Inflammatory macrophage treated with lipopolysaccharide for 1 hour (primary cell): ENCODE measurements around the gene RBM28.
"Not testable (repeated sequence)": the region's sequence is repeated elsewhere in the genome, so short reads cannot be mapped to it uniquely, and the experiment has no call there.

ENCODE experiments used
- DNase-seq, 2 donors: peaks; one replicate each; pipeline ENCODE4 v3.0.0-alpha.2; 2020 to 2022

The RBM28 gene

GRCh38 chr7:128341733-128342132, 2.0 kb downstream of the RBM28 start:
- no peak for DNase-seq

DNA sequence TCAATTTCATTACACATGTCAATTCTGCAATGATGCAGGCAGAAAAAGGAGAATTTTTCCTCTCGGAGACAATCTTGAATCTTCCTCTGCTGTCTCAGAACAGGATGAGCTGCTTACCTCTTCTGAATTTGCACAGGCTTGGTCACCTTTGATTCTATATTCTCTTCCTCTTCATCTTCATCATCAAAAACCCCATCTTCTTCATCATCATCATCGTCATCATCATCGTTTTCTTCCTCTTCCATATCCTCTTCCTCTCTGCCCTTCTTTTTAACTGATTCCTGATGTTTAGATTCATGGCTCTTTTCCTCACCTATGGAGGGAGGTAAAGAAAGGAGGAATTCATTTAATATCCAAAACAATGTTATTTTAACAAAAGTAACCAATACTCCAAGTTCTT, 8.0 kb downstream of the RBM28 start:
- DNase-seq: no peak

DNA sequence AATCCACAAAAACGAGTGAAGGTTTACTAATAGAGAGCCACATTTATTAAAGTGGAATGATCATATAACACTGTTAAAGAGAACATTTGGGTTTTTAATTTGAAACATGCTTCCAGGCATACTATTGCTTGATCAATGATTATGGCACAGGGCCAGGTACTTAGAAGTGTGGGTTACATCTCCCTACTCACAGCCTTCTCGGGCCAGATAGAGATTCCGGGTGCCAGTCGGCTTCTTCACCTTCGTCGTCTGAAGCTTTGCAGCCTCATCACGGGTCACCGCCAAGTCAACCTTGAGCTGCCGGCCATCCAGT, 19.4 kb downstream of the RBM28 start:
- DNase-seq: no peak

DNA sequence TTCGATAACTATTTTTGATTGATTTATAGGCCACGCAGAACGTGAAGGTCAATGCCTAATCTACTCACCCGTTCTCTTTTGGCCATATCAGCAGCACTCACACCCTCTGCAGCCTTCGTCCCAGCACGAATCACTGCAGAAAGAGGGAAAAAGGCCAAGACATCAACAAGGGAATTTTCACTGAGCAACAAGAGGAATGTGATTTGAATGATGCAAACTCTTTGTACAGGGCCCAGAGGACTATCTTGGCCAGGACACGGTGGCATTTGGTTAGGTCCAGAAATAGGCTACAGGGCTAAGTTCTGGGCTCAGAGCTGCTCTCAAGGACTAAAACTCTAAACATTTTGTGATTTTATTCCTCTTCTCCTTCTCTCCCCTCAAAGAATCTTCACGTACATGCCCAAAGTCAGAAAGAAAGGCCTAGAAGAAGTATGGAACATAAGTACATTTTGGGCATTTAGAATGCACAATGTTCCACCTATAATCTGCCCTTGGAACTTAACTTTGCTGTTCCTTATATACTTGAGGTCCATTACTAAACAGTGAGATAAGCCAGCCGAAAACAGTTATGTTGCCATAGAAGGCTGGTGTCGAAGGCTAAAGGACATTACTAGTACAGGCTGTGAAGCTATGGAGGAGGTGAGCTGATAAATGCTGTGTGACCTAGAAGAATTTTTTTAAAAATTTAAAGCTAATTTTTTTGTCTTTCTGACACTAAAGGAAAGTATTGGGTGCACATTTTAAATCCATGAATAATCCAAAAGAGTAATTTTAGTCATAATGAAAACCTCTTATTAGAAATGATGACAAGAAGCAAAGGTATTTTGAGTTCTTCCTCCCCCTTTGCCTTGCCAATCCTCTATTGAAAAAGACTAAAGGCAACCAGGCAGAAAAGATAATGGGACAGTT, 20.0 kb downstream of the RBM28 start:
- no peak for DNase-seq

- DNase-seq: no peak
Observed at GRCh38 chr7:128323040-128323439, 20.7 kb downstream of the RBM28 start.

DNA sequence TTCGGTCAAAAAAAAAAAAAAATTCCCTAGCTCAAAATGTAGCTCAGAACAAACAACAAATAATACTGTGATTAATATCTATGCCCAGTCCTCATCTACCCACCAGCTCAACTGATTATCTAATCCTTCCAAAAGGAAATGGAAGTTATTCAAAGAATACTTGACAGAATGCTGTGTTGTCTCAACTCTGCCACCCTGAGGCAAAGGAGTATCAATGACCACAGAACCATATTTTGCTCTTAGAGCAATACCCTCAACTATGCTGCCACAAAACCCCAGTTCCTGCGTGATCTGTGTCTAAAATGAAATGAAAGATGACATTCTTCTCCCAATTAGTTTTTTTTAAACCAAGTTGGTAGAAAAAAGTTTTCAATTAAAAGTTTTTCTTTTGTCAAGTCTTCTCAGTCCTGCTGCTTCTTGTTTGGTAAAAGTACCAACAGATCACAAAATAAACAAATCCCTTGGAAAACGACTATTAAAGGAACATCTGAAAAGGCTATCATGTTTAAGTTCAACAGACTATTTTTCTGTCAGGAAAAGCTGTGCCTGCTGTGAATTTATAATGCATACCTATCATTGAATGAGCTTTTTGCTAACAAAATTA, 21.6 kb downstream of the RBM28 start:
- DNase-seq: peak; percentile 39 to 60

DNA sequence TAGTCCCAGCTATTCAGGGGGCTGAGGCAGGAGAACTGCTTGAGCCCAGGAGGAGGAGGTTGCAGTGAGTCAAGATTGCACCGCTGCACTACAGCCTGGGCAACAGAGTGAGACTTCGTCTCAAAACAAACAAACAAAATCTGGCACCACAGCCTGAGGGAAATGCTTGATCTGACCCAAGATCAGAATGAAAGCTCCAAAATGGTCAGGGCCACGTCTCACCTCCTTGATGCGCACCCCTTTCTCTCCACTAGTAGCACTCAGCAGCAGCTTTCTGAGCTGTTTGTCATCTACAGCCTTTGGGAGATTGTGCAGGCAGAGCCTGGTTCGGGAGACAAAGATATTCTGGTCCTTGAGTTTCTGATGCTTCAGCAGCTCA, 22.7 kb downstream of the RBM28 start:
- no peak for DNase-seq

GRCh38 chr7:128318691-128319090, 25.0 kb downstream of the RBM28 start:
- DNase-seq: no peak

DNA sequence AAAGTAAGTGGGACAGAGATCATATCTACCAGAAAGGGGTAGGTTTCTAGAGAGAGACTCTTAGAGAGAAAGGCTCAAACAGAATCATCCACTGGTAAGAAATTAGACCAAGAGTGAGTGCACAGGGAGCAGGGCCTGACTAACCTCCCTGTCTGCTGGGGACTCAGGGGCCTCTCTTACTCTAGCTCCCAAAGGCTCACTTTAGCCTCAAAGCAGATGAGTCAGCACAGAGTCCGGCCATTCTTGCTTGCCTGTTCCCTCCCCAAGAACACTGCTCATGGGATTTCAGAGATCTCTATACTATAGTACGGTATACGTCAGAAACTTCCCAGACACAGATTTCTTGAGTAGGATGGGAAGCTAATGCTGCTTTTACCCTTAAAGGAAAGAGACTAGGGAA, 32.7 kb downstream of the RBM28 start:
- DNase-seq: no peak

GRCh38 chr7:128310499-128310898, 33.2 kb downstream of the RBM28 start:
- no peak for DNase-seq

DNA sequence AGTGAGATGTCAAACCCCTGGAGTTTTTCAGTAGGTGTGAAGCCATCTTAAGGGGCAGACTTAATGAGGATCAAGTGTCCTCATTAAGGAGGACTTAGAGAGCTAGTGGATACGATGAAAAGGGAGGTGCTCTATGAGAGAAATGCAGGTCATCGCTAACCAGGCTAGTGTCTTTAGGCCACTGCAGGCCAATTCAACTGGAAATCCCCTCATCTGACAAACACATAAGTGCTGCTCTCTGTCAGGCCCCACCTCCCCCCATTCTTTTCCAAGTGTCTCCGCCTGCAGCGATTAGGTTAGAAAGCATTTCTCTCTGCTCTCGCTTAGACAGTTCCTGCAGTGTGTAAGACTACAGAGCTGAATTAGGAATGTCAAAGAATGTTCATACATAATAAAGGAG, 33.7 kb downstream of the RBM28 start:
- DNase-seq: no peak

DNA sequence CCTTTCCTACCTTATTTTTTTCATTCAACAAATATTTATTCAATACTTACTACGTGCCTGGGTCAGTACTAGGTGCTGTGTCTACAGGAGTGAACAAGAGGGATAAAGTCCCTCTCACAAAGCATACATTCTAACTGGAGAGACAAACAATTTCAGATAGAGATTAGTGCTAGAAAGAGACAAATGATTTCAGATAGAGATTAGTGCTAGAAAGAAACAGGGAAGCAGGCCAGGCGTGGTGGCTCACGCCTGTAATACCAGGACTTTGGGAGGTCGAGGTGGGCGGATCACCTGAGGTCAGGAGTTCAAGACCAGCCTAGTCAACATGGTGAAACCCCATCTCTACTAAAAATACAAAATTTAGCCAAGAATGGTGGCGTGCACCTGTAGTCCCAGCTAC, 34.6 kb downstream of the RBM28 start:
- no peak for DNase-seq

GRCh38 chr7:128307061-128307460, 36.6 kb downstream of the RBM28 start:
- peak; percentile 5 to 90 for DNase-seq

DNA sequence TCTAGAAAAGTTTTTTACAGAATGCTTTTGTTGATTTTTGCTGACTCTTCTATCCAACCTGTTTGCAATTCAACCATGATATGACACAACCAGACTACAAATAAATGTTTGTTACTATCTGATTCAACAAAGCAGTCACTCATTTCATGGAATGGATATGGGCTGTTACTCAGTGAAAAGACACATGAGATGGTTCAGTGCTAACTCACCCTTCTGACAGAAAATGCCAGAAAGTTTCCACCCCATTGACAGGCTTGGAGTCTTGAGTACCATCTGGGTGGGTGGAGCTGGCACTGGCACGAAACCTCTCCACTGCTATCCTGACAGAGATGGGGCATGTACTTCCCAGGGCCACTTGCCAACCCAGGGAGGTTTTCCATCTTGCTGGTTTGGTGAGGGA, 39.5 kb downstream of the RBM28 start:
- no peak for DNase-seq

GRCh38 chr7:128303643-128304042, 40.1 kb downstream of the RBM28 start:
- peak in 1 of 2 donors; percentile 52 for DNase-seq

DNA sequence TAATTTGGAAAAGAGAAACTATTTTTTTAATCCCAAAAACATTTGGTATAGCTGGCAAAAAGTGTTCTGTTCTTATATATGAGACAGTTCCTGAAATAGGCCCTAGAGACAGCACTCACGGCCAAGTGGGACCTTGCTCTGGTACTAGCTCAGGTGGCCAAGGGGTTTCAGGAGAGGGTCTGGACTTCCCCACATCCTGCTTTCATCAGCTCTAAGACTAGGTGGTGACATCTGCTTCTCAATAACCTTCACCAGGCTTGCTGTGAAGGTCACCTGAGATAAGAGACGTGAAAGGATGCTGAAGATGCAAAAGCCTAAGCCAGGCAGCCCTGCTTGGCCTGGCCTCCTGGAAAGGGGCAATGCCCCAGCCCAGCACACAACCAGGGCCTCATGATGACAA, 40.6 kb downstream of the RBM28 start:
- DNase-seq: no peak

GRCh38 chr7:128302139-128302538, 41.6 kb downstream of the RBM28 start:
- DNase-seq: no peak

- DNase-seq: no peak
Observed at GRCh38 chr7:128299109-128299607, 44.5 kb downstream of the RBM28 start.

GRCh38 chr7:128298004-128298403, 45.7 kb downstream of the RBM28 start:
- DNase-seq: peak in 1 of 2 donors; percentile 17

- DNase-seq: no peak
Observed at GRCh38 chr7:128287556-128287955, 56.2 kb downstream of the RBM28 start.

- no peak for DNase-seq
Observed at GRCh38 chr7:128284102-128284501, 59.6 kb downstream of the RBM28 start.

- DNase-seq: no peak
Observed at GRCh38 chr7:128281605-128282380, 61.9 kb downstream of the RBM28 start.

- DNase-seq: not testable (repeated sequence)
Observed at GRCh38 chr7:128280451-128280850, 63.3 kb downstream of the RBM28 start.
